HFF-Myc (cell line): ENCODE measurements around the gene NAPG.

Experiments
- DNase-seq: peaks from one replicate; pipeline ENCODE4 v3.0.0-alpha.2; 2011; ENCODE audit warnings: low read depth; ENCODE audit errors: extremely low read depth
- H3K4me3 ChIP-seq: replicated peaks from 2 replicates; pipeline ENCODE4 v1.5.1; 2011; ENCODE audit warnings: low read depth, mild to moderate bottlenecking, control low read depth, low read length
- CTCF ChIP-seq: IDR thresholded peaks from 2 replicates; pipeline ENCODE4 v1.5.1; 2012; ENCODE audit warnings: mild to moderate bottlenecking, low read depth, low read length, control low read depth; ENCODE audit errors: missing control alignments

The NAPG gene

DNA sequence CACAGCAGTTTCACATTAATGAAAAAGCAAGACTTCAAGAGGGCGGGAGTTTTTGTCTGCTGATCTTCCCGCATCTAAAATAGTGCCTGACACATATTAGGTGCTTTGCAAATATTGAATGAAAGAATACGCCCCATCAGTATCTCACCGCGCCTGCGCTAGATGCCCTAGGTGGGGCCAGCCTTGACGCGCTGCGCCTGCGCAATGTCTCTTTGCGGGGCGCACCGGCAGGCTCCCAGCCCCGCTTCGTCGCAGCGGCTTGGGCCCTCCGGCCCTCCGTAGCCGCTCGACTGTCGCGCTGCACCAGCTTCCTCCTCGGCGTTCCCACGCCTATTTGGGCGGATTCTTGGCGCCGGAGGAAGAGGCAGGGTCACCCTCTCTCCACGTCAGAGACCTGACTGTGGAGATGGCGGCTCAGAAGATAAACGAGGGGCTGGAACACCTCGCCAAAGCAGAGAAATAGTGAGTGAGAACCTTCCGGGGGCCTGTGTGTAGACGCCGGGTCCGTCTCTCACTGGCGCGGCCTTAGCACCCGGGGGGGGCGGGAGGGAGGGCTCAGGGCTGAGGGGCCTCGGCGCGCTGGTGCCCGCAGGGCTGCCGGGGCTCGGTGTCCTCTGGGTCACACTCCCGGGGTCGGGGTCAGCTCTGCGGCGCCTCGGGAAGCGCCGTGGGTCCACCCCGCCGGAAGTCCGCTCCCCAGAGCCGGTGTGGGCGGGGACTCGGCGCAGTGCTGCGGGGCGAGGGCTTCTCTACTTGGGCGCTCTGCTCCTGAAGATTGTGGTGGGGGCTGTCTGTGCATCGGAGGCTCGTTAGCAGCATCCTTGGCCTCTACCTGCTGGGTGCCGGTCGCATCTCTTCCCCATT, at the start of gene NAPG:
Gene NAPG (plus strand): TSS at position 331 of the 864 bp plus-strand sequence. CDS start 76 bp downstream, at position 407.
- H3K4me3 ChIP-seq: peak within 1 kb of the TSS; percentile 93
- no peak for TF ChIP-seq CTCF
- peak; percentile 58 for DNase-seq

DNA sequence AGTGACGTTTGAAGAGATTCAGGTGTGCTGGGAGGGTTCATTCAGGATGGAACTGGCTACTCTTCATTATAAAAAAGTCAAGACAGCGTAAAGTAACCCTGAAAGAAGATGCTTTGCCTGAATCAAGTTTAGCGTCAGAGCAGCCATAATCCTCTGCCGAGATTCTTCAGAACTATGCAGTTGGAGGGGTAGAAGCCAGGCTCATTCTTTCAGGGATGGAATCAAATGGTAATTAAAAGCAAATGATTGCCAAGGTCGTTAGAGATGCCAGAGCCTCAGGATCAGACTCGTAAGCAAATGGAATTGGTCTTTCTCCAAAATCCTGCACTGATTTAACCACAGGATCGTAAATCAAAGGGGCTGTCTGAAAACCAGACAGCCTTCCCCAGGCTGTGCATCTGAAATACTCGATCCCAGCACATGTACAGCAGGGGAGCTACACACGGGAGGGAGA, 49.5 kb upstream of the NAPG start:
- DNase-seq: peak; percentile 91
- TF ChIP-seq CTCF: no peak
- H3K4me3 ChIP-seq: no peak overlapping the region

GRCh38 chr18:10477121-10477862, 48.5 kb upstream of the NAPG start:
- no peak for DNase-seq
- H3K4me3 ChIP-seq: no peak overlapping the region
- no peak for TF ChIP-seq CTCF

DNA sequence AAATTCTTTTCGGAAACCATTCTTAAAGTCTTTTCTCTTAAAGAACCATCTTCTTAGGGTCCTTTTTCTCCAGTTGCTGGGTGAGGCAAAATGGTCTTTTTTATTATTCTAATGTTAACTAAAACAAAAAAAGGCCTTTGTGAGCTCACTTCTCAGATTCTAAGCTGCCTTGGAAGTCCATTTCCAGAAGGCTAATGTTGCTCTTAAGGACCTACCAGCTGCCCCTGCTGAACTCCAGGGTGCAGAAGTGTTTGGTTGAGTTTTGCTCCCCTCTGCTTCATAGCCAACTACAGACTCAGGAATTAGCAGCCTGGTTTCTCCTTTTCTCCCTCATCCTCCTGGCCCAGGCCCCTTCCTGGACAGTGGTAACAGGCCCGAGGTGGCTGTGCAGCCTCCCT, 48.0 kb upstream of the NAPG start:
- H3K4me3 ChIP-seq: no peak overlapping the region
- DNase-seq: no peak
- TF ChIP-seq CTCF: no peak

DNA sequence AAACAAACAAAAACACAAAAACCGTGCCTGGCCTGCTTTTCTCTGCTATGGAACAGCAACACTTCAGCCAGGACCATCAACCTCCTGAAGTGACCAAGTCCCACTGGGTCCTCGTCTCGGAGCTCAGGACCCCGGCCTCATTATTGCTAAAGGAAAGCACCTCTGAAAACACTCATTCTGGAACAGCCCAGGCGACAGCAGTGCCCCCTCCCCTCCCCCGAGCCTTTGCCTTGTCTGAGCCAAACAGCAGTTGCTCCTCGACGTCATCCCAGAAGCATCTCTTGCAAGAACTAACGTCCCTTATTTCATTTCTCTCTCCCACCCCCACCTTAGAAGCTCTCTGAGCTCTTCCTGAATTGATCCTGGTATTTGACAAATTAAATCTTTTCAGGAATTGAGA, 44.0 kb upstream of the NAPG start:
- DNase-seq: no peak
- H3K4me3 ChIP-seq: no peak overlapping the region
- no peak for TF ChIP-seq CTCF

GRCh38 chr18:10482363-10482984, 43.4 kb upstream of the NAPG start:
- DNase-seq: no peak
- no peak for TF ChIP-seq CTCF
- H3K4me3 ChIP-seq: no peak overlapping the region
